Choroid plexus epithelial cell (primary cell): ENCODE measurements around the gene TMPRSS4.
A peak's percentile ranks its signal among the peaks of the same experiment; 100 is the strongest.

Experiments used
- DNase-seq: peaks from one replicate; pipeline ENCODE4 v3.0.0-alpha.2; 2010; ENCODE audit warnings: low read depth
- H3K4me3 ChIP-seq: 2 replicates; pipeline ENCODE4 v1.5.1; 2011; ENCODE audit warnings: low read depth, mild to moderate bottlenecking, control low read depth, low read length, moderate library complexity
- TF ChIP-seq, protein P1 (sequence below): conservative IDR thresholded peaks from 2 replicates; pipeline ENCODE4 v1.5.1; 2011; ENCODE audit warnings: low read depth, mild to moderate bottlenecking, control low read depth, inconsistent platforms, low read length, moderate library complexity

The TMPRSS4 gene

DNA sequence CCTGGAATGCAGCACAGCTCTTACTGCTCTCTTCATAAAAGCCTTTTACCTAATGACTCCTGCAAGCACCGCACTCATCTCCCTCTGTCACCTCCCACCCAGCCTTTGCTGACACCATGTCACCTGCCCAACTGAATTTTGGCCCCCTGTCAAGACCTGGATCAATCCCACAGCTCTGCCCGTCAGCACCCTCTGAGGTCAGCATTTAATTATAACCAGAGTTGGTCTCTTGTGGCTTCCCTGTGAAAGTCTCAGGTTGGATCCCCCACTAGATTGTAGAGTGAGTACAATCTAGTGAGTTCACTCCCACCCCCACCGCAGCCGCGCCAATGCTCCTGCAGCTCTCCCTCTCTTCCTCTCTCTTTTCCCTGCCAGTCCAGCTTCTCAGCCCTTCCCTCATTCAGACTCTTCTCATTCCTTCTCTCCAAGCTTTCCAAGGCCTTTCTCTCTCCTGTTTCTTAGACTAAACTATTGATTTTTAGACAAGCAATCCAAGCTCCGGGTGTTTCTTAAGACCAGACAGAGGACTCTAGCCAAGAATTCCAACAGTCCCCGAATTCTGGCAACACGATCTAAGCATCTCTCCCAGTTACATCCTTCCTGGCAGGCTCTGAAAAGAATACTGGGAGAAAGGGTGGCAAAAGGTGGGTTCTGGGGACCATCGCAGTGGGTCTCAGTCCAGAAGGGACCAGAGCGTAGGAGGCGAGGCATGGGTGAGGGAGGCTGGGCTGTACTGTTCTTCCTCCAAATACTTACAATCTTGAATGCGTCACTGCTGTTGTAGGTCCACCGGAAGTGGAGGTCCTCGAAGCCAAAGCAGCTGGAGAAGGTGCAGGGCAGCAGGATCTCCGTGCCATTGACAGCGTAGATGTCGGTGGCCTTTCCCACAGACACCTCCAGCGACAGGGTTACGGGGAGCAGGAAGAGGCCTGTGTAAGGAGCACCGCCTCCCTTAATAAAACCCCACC lies 67.7 kb downstream of the TMPRSS4 start:
- DNase-seq, result no peak
- TF ChIP-seq, protein P1, sequence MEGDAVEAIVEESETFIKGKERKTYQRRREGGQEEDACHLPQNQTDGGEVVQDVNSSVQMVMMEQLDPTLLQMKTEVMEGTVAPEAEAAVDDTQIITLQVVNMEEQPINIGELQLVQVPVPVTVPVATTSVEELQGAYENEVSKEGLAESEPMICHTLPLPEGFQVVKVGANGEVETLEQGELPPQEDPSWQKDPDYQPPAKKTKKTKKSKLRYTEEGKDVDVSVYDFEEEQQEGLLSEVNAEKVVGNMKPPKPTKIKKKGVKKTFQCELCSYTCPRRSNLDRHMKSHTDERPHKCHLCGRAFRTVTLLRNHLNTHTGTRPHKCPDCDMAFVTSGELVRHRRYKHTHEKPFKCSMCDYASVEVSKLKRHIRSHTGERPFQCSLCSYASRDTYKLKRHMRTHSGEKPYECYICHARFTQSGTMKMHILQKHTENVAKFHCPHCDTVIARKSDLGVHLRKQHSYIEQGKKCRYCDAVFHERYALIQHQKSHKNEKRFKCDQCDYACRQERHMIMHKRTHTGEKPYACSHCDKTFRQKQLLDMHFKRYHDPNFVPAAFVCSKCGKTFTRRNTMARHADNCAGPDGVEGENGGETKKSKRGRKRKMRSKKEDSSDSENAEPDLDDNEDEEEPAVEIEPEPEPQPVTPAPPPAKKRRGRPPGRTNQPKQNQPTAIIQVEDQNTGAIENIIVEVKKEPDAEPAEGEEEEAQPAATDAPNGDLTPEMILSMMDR, result no peak
- H3K4me3 ChIP-seq, result no peak overlapping the region

DNA sequence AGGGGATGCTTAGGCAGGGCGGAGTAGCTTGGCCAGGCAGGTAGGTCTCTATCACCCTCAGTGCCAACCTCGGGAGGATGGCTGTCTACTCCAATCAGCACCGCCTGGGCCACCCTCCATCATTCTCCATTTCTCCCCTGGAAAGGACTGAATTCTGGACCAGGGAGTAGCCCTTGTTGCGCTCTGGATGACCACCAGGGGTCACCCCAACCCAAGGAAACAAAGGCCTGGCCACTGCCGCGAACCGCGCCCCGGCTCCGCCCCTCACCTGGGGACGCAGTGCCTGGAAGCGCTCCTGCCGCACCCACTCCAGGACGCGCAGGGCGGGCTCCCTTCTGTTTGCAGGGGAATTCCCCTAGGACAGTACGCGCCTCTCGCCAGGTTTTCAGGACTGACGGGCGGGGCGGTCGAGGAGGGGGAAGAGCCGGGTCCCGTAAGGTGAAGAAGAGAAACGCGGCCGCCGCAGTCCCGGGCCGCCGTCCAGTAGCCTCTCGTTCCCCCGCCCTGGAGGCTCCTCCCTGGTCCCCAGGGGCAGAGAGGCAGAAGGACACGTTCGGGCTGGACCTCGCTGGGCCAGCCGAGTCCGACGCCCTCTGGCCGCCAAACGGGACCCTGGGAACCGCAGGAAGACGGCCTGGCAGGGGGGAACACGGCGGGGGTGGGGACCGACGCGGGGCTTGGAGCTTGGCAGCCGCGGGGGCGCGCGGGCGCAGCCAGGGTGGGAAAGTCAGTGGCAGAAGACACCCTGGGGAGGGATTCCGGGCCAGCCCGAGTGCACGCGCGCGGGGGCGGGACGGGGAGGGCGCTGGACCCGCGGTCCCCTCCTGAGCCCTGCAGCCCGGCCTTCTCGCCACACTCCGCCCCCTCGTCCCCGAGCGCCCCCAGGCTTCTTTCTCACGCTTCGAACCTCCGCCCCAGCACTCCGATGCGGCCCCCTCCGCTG lies 68.7 kb downstream of the TMPRSS4 start:
- TF ChIP-seq, protein P1, result peak; percentile 90
- peak overlapping the region; percentile 55 for H3K4me3 ChIP-seq
- DNase-seq, result peak; percentile 66

DNA sequence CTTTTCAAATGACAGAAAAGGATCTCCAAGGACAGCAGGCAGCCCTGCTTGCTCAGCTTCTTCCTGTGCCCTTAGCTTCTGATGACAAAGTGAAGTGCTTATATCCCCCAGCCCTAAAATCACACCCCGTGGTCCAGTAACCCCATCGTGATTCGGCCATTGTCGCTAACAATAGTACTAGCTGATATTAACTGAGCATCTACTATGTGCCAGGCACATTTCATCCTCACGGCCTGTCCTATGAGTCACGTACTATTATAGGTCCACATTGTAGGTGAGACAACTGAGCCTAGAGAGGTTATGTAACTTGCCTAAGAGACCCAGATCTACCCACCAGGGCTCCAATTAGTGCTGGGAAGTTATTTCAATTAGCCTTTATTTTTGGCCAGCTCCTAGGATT lies 69.7 kb downstream of the TMPRSS4 start:
- TF ChIP-seq, protein P1, result no peak
- H3K4me3 ChIP-seq, result no peak overlapping the region
- no peak for DNase-seq

DNA sequence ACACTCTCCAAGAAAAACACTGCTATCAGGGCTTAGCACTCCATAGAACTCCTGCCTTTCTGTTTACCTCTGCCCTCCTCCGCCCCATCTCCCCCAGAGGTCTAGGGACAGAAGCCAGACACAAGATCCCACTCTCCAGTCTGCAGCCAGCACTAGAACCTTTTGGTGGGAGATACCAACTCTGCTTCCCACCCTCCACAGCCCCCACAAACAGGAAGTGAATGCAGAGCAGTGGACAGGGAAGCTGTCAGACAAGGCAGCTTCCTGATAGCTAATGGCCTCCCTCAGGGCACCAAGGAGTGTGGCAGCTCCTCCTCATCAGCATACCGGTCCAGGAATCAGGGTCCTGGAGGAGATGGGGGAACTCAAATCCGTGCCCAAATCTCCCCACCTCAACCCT lies 70.6 kb downstream of the TMPRSS4 start:
- DNase-seq, result no peak
- TF ChIP-seq, protein P1, result no peak
- no peak overlapping the region for H3K4me3 ChIP-seq

DNA sequence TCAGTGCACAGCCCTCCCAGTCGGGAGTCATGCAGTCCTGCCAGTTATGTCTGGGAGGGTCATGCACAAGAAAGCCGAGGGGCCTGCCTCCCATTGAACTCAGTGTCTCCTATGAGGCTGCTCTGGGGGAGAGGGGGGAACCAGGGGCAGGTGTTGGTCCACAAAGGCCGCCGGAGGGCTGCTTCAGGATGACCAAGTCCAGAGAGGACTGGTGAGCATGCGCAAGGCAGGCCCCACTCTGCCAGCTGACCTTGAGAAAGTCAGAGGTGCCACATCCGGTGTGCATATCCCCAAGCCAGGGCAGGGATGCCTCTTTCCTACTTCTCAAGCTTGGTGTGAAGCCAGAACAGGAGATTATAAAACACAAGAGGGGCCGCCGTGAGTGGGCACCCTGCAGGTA lies 71.4 kb downstream of the TMPRSS4 start:
- TF ChIP-seq, protein P1, result no peak
- DNase-seq, result no peak
- no peak overlapping the region for H3K4me3 ChIP-seq

DNA sequence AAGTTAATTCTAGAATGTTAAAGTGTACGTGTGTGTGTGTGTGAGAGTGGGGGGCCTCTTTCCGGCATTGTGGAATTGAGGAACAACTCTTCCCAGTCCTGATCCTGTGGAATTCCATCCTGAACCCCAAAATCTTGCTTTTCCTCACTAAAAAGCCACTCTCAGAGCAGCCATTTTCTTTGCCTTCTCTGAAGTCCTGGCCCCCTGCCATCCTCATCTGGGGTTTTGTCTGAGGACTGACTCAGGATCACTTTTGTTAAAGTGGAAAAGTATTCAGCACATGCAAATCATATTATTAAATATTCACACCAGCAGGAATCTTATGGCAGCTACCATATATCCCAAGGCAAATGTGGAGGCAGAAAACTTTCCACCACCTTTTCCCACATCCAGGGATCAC lies 72.0 kb downstream of the TMPRSS4 start:
- H3K4me3 ChIP-seq, result no peak overlapping the region
- TF ChIP-seq, protein P1, result no peak
- no peak for DNase-seq
